Neuronal stem cell (in vitro differentiated cells): ENCODE data around the gene HSD17B2.
A peak's percentile ranks its signal among the peaks of the same experiment; 100 is the strongest.
"Not testable (repeated sequence)": the region's sequence is repeated elsewhere in the genome, so short reads cannot be mapped to it uniquely, and the experiment has no call there.

Experiments
- DNase-seq: peaks from one replicate; pipeline ENCODE4 v3.0.0-alpha.2; 2013; ENCODE audit warnings: low spot score
- H2AFZ ChIP-seq: one replicate; pipeline ENCODE4 v1.6.1; 2013; ENCODE audit warnings: mild to moderate bottlenecking, low read length, inconsistent platforms
- H2AK5ac ChIP-seq: 2 replicates; pipeline ENCODE4 v1.6.1; 2013; ENCODE audit warnings: low read depth, mild to moderate bottlenecking, inconsistent platforms, low read length, moderate library complexity, mixed read lengths
- H2BK120ac ChIP-seq: 2 replicates; pipeline ENCODE4 v1.6.1; 2013; ENCODE audit warnings: low read depth, mild to moderate bottlenecking, inconsistent platforms, low read length, moderate library complexity, mixed read lengths
- H2BK12ac ChIP-seq: one replicate; pipeline ENCODE4 v1.6.1; 2013; ENCODE audit warnings: low read length, inconsistent platforms
- H2BK15ac ChIP-seq: 2 replicates; pipeline ENCODE4 v1.6.1; 2013; ENCODE audit warnings: mild to moderate bottlenecking, low read length, inconsistent platforms, mixed read lengths
- H2BK5ac ChIP-seq: one replicate; pipeline ENCODE4 v1.6.1; 2013; ENCODE audit warnings: inconsistent platforms, mild to moderate bottlenecking, low read length, moderate library complexity
- H3K14ac ChIP-seq: one replicate; pipeline ENCODE4 v1.6.1; 2013; ENCODE audit warnings: low read length, inconsistent platforms
- H3K18ac ChIP-seq: 2 replicates; pipeline ENCODE4 v1.6.1; 2013; ENCODE audit warnings: low read length, inconsistent platforms
- H3K23ac ChIP-seq: 2 replicates; pipeline ENCODE4 v1.6.1; 2013; ENCODE audit warnings: low read depth, mild to moderate bottlenecking, mixed read lengths, low read length, inconsistent platforms; ENCODE audit not compliant: poor library complexity
- H3K27ac ChIP-seq: replicated peaks from 3 replicates; pipeline ENCODE4 v1.5.1; 2013; ENCODE audit warnings: low read length, inconsistent platforms
- H3K27me3 ChIP-seq, 3 experiments: 2 replicates each; pipeline ENCODE4 v1.6.1; 2013; ENCODE audit warnings: low read length in 3 of 3, mild to moderate bottlenecking in 2 of 3, inconsistent platforms in 1 of 3, low read depth in 1 of 3, mixed read lengths in 1 of 3, moderate library complexity in 1 of 3; ENCODE audit not compliant: control insufficient read depth in 3 of 3, insufficient read depth in 3 of 3
- H3K36me3 ChIP-seq, 2 donors: replicated peaks in 1 of 2; 2 replicates each; pipeline ENCODE4 v1.6.1; 2013; ENCODE audit warnings: low read length in 2 of 2; ENCODE audit not compliant: control insufficient read depth in 2 of 2, insufficient read depth in 2 of 2
- H3K4ac ChIP-seq: 2 replicates; pipeline ENCODE4 v1.6.1; 2013; ENCODE audit warnings: inconsistent platforms, mild to moderate bottlenecking, low read length, moderate library complexity
- H3K4me1 ChIP-seq, 2 donors: 1 replicate in 1 of 2; 2 replicates in 1 of 2; pipeline ENCODE4 v1.6.1; 2013; ENCODE audit warnings: low read length in 2 of 2, low read depth in 1 of 2; ENCODE audit not compliant: control insufficient read depth in 2 of 2, insufficient read depth in 1 of 2
- H3K4me2 ChIP-seq: one replicate; pipeline ENCODE4 v1.6.1; 2013; ENCODE audit warnings: mild to moderate bottlenecking, low read length, inconsistent platforms; ENCODE audit not compliant: insufficient read depth, poor library complexity, severe bottlenecking
- H3K4me3 ChIP-seq, 2 donors: 2 replicates each; pipeline ENCODE4 v1.5.1; 2013; ENCODE audit warnings: low read length in 2 of 2, mild to moderate bottlenecking in 2 of 2, inconsistent platforms in 1 of 2, moderate library complexity in 1 of 2
- H3K79me1 ChIP-seq: one replicate; pipeline ENCODE4 v1.6.1; 2013; ENCODE audit warnings: low read depth, mild to moderate bottlenecking, inconsistent platforms, low read length, moderate library complexity
- H3K9ac ChIP-seq: one replicate; pipeline ENCODE4 v1.6.1; 2013; ENCODE audit warnings: mild to moderate bottlenecking, low read depth, low read length, inconsistent platforms; ENCODE audit not compliant: poor library complexity
- H3K9me3 ChIP-seq, 2 donors: replicated peaks in 1 of 2; 2 replicates each; pipeline versions ENCODE3 to v1.6.1; 2013; ENCODE audit warnings: low read length in 2 of 2, mild to moderate bottlenecking in 2 of 2, inconsistent platforms in 1 of 2, low read depth in 1 of 2, mixed read lengths in 1 of 2, moderate library complexity in 1 of 2; ENCODE audit not compliant: control insufficient read depth in 2 of 2, insufficient read depth in 1 of 2
- H4K8ac ChIP-seq: one replicate; pipeline ENCODE4 v1.6.1; 2013; ENCODE audit warnings: low read depth, mild to moderate bottlenecking, inconsistent platforms, low read length, moderate library complexity
- H4K91ac ChIP-seq: one replicate; pipeline ENCODE4 v1.6.1; 2013; ENCODE audit warnings: low read length, low read depth, mild to moderate bottlenecking, inconsistent platforms; ENCODE audit not compliant: poor library complexity
- WGBS, 2 donors: extraction: QIAGEN DNeasy Blood & Tissue Kit; methylation state at CpG; one replicate each; pipeline ENCODE4 v1.1.7; 2013; ENCODE audit warnings: missing lambda C conversion rate in 2 of 2, mixed read lengths in 1 of 2; ENCODE audit not compliant: insufficient read length in 2 of 2, insufficient replicate concordance in 1 of 2; ENCODE audit errors: extremely low coverage in 2 of 2; 5-methylcytosine and 5-hydroxymethylcytosine counted together

Gene HSD17B2

DNA sequence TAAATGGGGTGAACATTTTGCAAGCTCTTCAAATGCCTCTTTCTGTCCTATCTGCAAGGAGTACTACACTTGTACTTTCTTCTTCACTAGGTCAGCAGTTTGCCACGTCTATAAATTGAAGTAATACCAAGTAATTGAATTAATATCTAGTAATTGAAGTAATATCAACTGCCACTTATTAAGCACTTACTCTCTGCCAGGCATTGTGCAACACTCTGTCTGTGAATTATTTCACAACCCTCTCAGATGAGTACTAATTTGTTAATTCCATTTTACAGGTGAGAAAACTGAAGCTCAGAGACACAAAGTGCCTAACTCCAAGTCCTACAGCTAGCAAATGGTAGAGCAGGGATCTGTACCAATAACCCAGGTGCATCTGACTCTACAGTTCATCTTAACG, 27.9 kb upstream of the HSD17B2 start:
- no peak overlapping the region for H3K14ac ChIP-seq
- no CpG with 5 or more reads among the region's 2 CpGs for WGBS, 2 donors
- H3K4ac ChIP-seq = no peak overlapping the region
- H3K9me3 ChIP-seq = peaks cover 7 to 11% of the 10 kb centered on the region in 2 donors
- H3K27me3 ChIP-seq = peaks cover 0 to 3% (median 0%) of the 10 kb centered on the region in 3 experiments
- H2BK12ac ChIP-seq = no peak overlapping the region
- no peak overlapping the region for H3K4me2 ChIP-seq
- no peak overlapping the region for H3K23ac ChIP-seq
- H3K27ac ChIP-seq = no peak overlapping the region
- DNase-seq = no peak
- no peak overlapping the region for H3K18ac ChIP-seq
- no peak overlapping the region for H2AK5ac ChIP-seq
- peak overlapping the region in 1 of 2 donors; percentile 18 for H3K4me3 ChIP-seq
- no peak overlapping the region for H2AFZ ChIP-seq
- no peak overlapping the region for H2BK5ac ChIP-seq
- H3K4me1 ChIP-seq = no peaks in the 10 kb centered on the region
- H4K8ac ChIP-seq = no peak overlapping the region
- no peak overlapping the region for H3K9ac ChIP-seq
- no peaks in the 10 kb centered on the region for H3K36me3 ChIP-seq
- no peak overlapping the region for H2BK120ac ChIP-seq
- no peak overlapping the region for H4K91ac ChIP-seq
- no peak overlapping the region for H2BK15ac ChIP-seq
- H3K79me1 ChIP-seq = no peaks in the 10 kb centered on the region

DNA sequence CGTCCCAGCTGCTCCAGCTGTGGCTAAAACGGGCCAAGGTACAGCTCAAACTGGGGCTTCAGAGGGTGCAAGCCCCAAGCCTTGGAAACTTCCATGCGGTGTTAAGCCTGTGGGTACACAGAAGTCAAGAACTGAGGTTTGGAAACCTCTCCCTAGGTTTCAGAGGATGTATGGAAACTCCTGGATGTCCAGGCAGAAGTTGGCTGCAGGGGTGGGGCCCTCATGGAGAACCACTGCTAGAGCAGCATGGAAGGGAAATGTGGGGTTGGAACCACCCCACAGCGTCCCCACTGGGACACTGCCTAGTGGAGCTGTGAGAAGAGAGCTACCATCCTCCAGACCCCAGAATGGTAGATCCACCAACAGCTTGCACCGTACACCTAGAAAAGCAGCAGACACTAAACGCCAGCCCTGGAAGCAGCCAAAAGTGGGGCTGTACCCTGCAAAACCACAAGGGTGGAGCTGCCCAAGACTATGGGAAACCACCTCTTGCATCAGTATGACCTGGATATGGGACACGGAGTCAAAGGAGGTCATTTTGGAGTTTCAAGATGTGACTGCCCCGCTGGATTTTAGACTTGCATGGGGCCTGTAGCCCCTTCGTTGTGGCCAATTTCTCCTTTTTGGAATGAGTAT, 26.0 kb upstream of the HSD17B2 start:
- no peak overlapping the region for H3K4me3 ChIP-seq
- H2BK120ac ChIP-seq = no peak overlapping the region
- no peak overlapping the region for H3K9ac ChIP-seq
- no peak overlapping the region for H3K4ac ChIP-seq
- DNase-seq = no peak
- peaks cover 0 to 3% (median 0%) of the 10 kb centered on the region in 3 experiments for H3K27me3 ChIP-seq
- H3K27ac ChIP-seq = no peak overlapping the region
- no peaks in the 10 kb centered on the region for H3K36me3 ChIP-seq
- H4K91ac ChIP-seq = no peak overlapping the region
- no peak overlapping the region for H2AK5ac ChIP-seq
- H3K79me1 ChIP-seq = no peaks in the 10 kb centered on the region
- H2BK15ac ChIP-seq = no peak overlapping the region
- no peak overlapping the region for H2BK12ac ChIP-seq
- H2AFZ ChIP-seq = no peak overlapping the region
- H3K18ac ChIP-seq = no peak overlapping the region
- H3K9me3 ChIP-seq = peaks cover 7 to 11% of the 10 kb centered on the region in 2 donors
- H3K14ac ChIP-seq = no peak overlapping the region
- H4K8ac ChIP-seq = no peak overlapping the region
- H3K23ac ChIP-seq = no peak overlapping the region
- no CpG with 5 or more reads among the region's 9 CpGs for WGBS, 2 donors
- H2BK5ac ChIP-seq = no peak overlapping the region
- no peaks in the 10 kb centered on the region for H3K4me1 ChIP-seq
- H3K4me2 ChIP-seq = no peak overlapping the region

DNA sequence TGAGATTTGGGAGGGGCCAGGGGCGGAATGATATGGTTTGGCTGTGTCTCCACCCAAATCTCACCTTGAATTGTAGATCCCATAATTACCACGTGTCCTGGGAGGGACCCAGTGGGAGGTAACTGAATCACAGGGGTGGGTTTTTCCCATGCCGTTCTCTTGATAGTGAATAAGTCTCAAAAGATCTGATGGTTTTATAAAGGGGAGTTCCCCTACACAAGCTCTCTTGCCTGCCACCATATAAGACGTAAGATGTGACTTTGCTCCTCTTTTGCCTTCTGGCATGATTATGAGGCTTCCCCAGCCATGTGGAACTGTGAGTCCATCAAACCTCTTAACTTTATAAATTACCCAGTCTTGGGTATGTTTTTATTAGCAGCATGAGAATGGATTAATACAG, 25.3 kb upstream of the HSD17B2 start:
- not testable (repeated sequence) for H3K23ac ChIP-seq, H3K4me1 ChIP-seq, H2BK5ac ChIP-seq, DNase-seq, H3K9ac ChIP-seq, H2BK120ac ChIP-seq, H4K8ac ChIP-seq, H3K27me3 ChIP-seq, H3K36me3 ChIP-seq, H2AFZ ChIP-seq, H2BK12ac ChIP-seq, H3K4me2 ChIP-seq, H3K79me1 ChIP-seq, H4K91ac ChIP-seq, H2BK15ac ChIP-seq, H3K18ac ChIP-seq, H3K4me3 ChIP-seq, H2AK5ac ChIP-seq, H3K27ac ChIP-seq, H3K14ac ChIP-seq, H3K4ac ChIP-seq
- no CpG with 5 or more reads among the region's 4 CpGs for WGBS, 2 donors
- peaks cover 7 to 11% of the 10 kb centered on the region in 2 donors for H3K9me3 ChIP-seq

DNA sequence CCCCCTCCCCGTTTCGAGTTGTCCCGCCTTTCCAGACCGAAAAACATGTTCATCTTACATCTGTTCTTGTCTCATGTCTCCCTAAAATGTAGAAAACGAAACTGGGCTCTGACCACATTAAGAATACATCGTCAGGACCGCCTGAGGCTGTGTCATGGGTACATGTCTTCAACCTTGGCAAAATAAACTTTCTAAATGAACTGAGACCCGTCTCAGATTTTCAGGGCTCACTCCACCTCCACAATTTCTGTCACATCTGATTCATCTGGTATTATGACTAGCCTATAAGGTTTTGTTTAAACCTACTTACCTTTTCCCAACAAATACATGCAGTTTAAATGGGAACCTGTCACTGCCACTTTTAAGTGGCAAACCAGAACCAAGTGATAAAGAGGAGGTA, 24.4 kb upstream of the HSD17B2 start:
- no CpG with 5 or more reads among the region's 8 CpGs for WGBS, 2 donors
- no peak overlapping the region for H3K4me2 ChIP-seq
- no peak overlapping the region for H2AK5ac ChIP-seq

More for the DNA sequence above, 24.4 kb upstream of the HSD17B2 start:
- no peak overlapping the region for H2BK15ac ChIP-seq
- H3K27ac ChIP-seq = no peak overlapping the region
- H2AFZ ChIP-seq = no peak overlapping the region
- H3K4me3 ChIP-seq = no peak overlapping the region
- peaks cover 7 to 11% of the 10 kb centered on the region in 2 donors for H3K9me3 ChIP-seq
- no peak overlapping the region for H4K8ac ChIP-seq
- H3K4ac ChIP-seq = no peak overlapping the region
- H3K18ac ChIP-seq = no peak overlapping the region
- no peak overlapping the region for H3K14ac ChIP-seq
- no peak overlapping the region for H3K23ac ChIP-seq
- H2BK5ac ChIP-seq = no peak overlapping the region
- H2BK120ac ChIP-seq = no peak overlapping the region
- H3K79me1 ChIP-seq = no peaks in the 10 kb centered on the region
- no peak overlapping the region for H3K9ac ChIP-seq
- DNase-seq = no peak
- peaks cover 0 to 3% (median 0%) of the 10 kb centered on the region in 3 experiments for H3K27me3 ChIP-seq
- no peaks in the 10 kb centered on the region for H3K4me1 ChIP-seq
- H2BK12ac ChIP-seq = no peak overlapping the region
- H4K91ac ChIP-seq = no peak overlapping the region
- no peaks in the 10 kb centered on the region for H3K36me3 ChIP-seq
